NCI-H1105 (cell line): ENCODE data around the gene PRDM16.

ENCODE experiments used
- DNase-seq: peaks from one replicate; lab custom pipeline; 2025; lab: John Stamatoyannopoulos, UW

The PRDM16 gene

GRCh38 chr1:3103967-3104677 lies 35.1 kb downstream of the PRDM16 start:
- DNase-seq, result no peak

GRCh38 chr1:3105167-3105863 lies 36.3 kb downstream of the PRDM16 start:
- no peak for DNase-seq

GRCh38 chr1:3106216-3106615 lies 37.2 kb downstream of the PRDM16 start:
- DNase-seq, result no peak

- DNase-seq, result no peak
Observed at GRCh38 chr1:3107201-3107600, 38.2 kb downstream of the PRDM16 start.

GRCh38 chr1:3109355-3109754 lies 40.4 kb downstream of the PRDM16 start:
- no peak for DNase-seq

- no peak for DNase-seq
Observed at GRCh38 chr1:3111348-3112021, 42.5 kb downstream of the PRDM16 start.

- no peak for DNase-seq
Observed at GRCh38 chr1:3112526-3112925, 43.5 kb downstream of the PRDM16 start.

GRCh38 chr1:3113047-3113740 lies 44.2 kb downstream of the PRDM16 start:
- DNase-seq, result no peak

GRCh38 chr1:3113741-3114056 lies 44.7 kb downstream of the PRDM16 start:
- no peak for DNase-seq

- DNase-seq, result no peak
Observed at GRCh38 chr1:3114131-3114744, 45.2 kb downstream of the PRDM16 start.

GRCh38 chr1:3114846-3115245 lies 45.8 kb downstream of the PRDM16 start:
- DNase-seq, result no peak

GRCh38 chr1:3115275-3116149 lies 46.5 kb downstream of the PRDM16 start:
- DNase-seq, result no peak

- no peak for DNase-seq
Observed at GRCh38 chr1:3116150-3116510, 47.1 kb downstream of the PRDM16 start.

- DNase-seq, result no peak
Observed at GRCh38 chr1:3116560-3116959, 47.6 kb downstream of the PRDM16 start.

GRCh38 chr1:3117879-3118278 lies 48.9 kb downstream of the PRDM16 start:
- DNase-seq, result no peak

GRCh38 chr1:3119061-3119460 lies 50.1 kb downstream of the PRDM16 start:
- DNase-seq, result no peak

GRCh38 chr1:3119725-3120124 lies 50.7 kb downstream of the PRDM16 start:
- no peak for DNase-seq

- DNase-seq, result no peak
Observed at GRCh38 chr1:3120140-3120539, 51.1 kb downstream of the PRDM16 start.

GRCh38 chr1:3120994-3121393 lies 52.0 kb downstream of the PRDM16 start:
- DNase-seq, result no peak

- no peak for DNase-seq
Observed at GRCh38 chr1:3121401-3122210, 52.6 kb downstream of the PRDM16 start.

- DNase-seq, result no peak
Observed at GRCh38 chr1:3122311-3122710, 53.3 kb downstream of the PRDM16 start.
